K562 (cell line): Measurements from ENCODE around the gene SELENOI. TPM values are rescaled to one million over a fixed set of nuclear protein-coding genes. Genes with fewer than 3 reads are reported as not detected.
A peak's percentile ranks its signal among the peaks of the same experiment; 100 is the strongest.

Experiments
- BRF1 ChIP-seq: IDR thresholded peaks from 3 replicates; pipeline ENCODE4 v1.6.1; 2011; ENCODE audit warnings: borderline replicate concordance, mild to moderate bottlenecking; ENCODE audit not compliant: insufficient read length; ENCODE audit errors: extremely low read depth
- HINFP ChIP-seq: fragments of 450-650 bp; conservative IDR thresholded peaks from 2 replicates; pipeline ENCODE4 v1.6.1; 2016; ENCODE audit warnings: missing genetic modification characterization, low read depth, mild to moderate bottlenecking, control low read depth, missing compliant biosample characterization
- MAFF ChIP-seq: IDR thresholded peaks from 2 replicates; pipeline ENCODE4 v1.6.1; 2012; ENCODE audit warnings: low read length, improper control_type of control experiment
- MAX ChIP-seq: sonication (generic); formaldehyde crosslinking; IDR thresholded peaks from 2 replicates; pipeline ENCODE4 v1.9.0; 2022; ENCODE audit warnings: mild to moderate bottlenecking, missing genetic modification reagents
- NBN ChIP-seq: fragments of 450-650 bp; IDR thresholded peaks from 2 replicates; pipeline ENCODE4 v1.6.1; 2016; ENCODE audit warnings: low read depth, mild to moderate bottlenecking
- NUFIP1 ChIP-seq: fragments of 450-650 bp; IDR thresholded peaks from 2 replicates; pipeline ENCODE4 v1.6.1; 2018; ENCODE audit not compliant: partially characterized antibody
- PHB ChIP-seq: fragments of 250-450 bp; sonication (Bioruptor Pico); IDR thresholded peaks from 2 replicates; pipeline ENCODE4 v1.5.0; 2021
- RBM25 ChIP-seq: fragments of 200-400 bp; formaldehyde crosslinking; IDR thresholded peaks from 2 replicates; pipeline ENCODE4 v1.6.1; 2018; ENCODE audit warnings: low read length, low read depth, moderate library complexity; ENCODE audit not compliant: severe bottlenecking
- SMARCA4 ChIP-seq: fragments of 450-650 bp; IDR thresholded peaks from 2 replicates; pipeline ENCODE4 v1.6.1; 2016
- STAT6 ChIP-seq: sonication (generic); formaldehyde crosslinking; IDR thresholded peaks from 2 replicates; pipeline ENCODE4 v1.8.1; 2023; ENCODE audit warnings: mild to moderate bottlenecking, missing genetic modification reagents
- ZNF197 ChIP-seq: fragments of 200-800 bp; sonication (Bioruptor generic); IDR thresholded peaks from 2 replicates; pipeline ENCODE4 v1.6.1; 2016; ENCODE audit warnings: low read depth, missing genetic modification characterization, missing compliant biosample characterization
- ZNF311 ChIP-seq: fragments of 250-450 bp; sonication (Bioruptor Pico); IDR thresholded peaks from 2 replicates; pipeline ENCODE4 v1.4.0; 2020; ENCODE audit warnings: mild to moderate bottlenecking, moderate library complexity
- ZNF316 ChIP-seq: fragments of 450-650 bp; IDR thresholded peaks from 2 replicates; pipeline ENCODE4 v1.6.1; 2016
- ZNF395 ChIP-seq: fragments of 200-800 bp; sonication (Bioruptor generic); IDR thresholded peaks from 2 replicates; pipeline ENCODE4 v1.6.1; 2017; ENCODE audit warnings: missing genetic modification characterization, missing compliant biosample characterization
- ZNF76 ChIP-seq: fragments of 250-450 bp; sonication (Bioruptor Pico); IDR thresholded peaks from 2 replicates; pipeline ENCODE4 v1.4.0; 2020; ENCODE audit warnings: mild to moderate bottlenecking, moderate library complexity, borderline replicate concordance
- polyA plus RNA-seq, 8 experiments: library from polyadenylated mRNA; depleted of rRNA in 4 of 8; stranded (reverse) in 5 of 8; unstranded in 3 of 8; fragments of >200 nt; fragmentation: Nextera tagmentation in 2 of 8; fragmentation: Illumina TruSeq in 1 of 8; extraction: Ambion mirVana in 2 of 8; extraction: Trizol in 1 of 8; gene quantifications; 2 replicates each; pipeline versions ENCODE4 v1.2.1 to v1.2.3, GENCODE V29; 2011 to 2014; ENCODE audit warnings: inconsistent platforms in 1 of 8, missing spikeins in 1 of 8
- total RNA-seq, 7 experiments: library from RNA; depleted of rRNA in 6 of 7; stranded (reverse); fragments of >200 nt in 6 of 7; fragmentation: Illumina TruSeq in 2 of 7; extraction: Trizol in 2 of 7; gene quantifications; 2 replicates each; pipeline versions ENCODE4 v1.2.1 to v1.2.3, GENCODE V29; 2011 to 2021; ENCODE audit warnings: low replicate concordance in 1 of 7
- TF ChIP-seq, protein P1 (sequence below): fragments of 450-650 bp; IDR thresholded peaks from 2 replicates; pipeline ENCODE4 v1.6.1; 2016; ENCODE audit warnings: low read depth, mild to moderate bottlenecking, moderate library complexity
- TF ChIP-seq, protein P2 (sequence below): fragments of 450-650 bp; conservative IDR thresholded peaks from 2 replicates; pipeline ENCODE4 v1.6.1; 2016; ENCODE audit warnings: missing genetic modification characterization, low read depth, mild to moderate bottlenecking, missing compliant biosample characterization, moderate library complexity
- TF ChIP-seq, protein P3 (sequence below), 2 experiments: fragments of 250-450 bp in 1 of 2; fragments of 450-650 bp in 1 of 2; sonication (Bioruptor Pico) in 1 of 2; IDR thresholded peaks; 2 replicates each; pipeline versions ENCODE4 v1.6.1 to v1.8.0; 2016 to 2021; ENCODE audit warnings: mild to moderate bottlenecking in 2 of 2, moderate library complexity in 2 of 2, missing compliant biosample characterization in 1 of 2, missing genetic modification characterization in 1 of 2

SELENOI gene
- total and polyA plus RNA-seq, 9 of the 15 experiments (the other 6 are each of a cell fraction or from before 2014, with no cell fraction given): 9.6 to 46.9 (median 24.4) TPM

- TF ChIP-seq ZNF197 (CRISPR knock-in tag) (no peak; the same call in 1 of the 2 replicates), NBN (peak; percentile 13; the same call in 1 of the 2 replicates), ZNF316 (peak; percentile 100), STAT6 (no peak), ZNF76 (CRISPR knock-in tag) (peak; percentile 15; the same call in 1 of the 2 replicates), BRF1 (no peak), SMARCA4 (no peak), RBM25 (no peak), PHB (CRISPR knock-in tag) (no peak), MAX (CRISPR knock-in tag) (no peak), MAFF (peak; percentile 94), ZNF311 (peak; percentile 42; the same call in 1 of the 2 replicates), ZNF395 (CRISPR knock-in tag) (0 out of 2 replicates have a peak, but pooled peaks have one; percentile 0), NUFIP1 (no peak), HINFP (tag) (peak; percentile 76)
- TF ChIP-seq, protein P1, sequence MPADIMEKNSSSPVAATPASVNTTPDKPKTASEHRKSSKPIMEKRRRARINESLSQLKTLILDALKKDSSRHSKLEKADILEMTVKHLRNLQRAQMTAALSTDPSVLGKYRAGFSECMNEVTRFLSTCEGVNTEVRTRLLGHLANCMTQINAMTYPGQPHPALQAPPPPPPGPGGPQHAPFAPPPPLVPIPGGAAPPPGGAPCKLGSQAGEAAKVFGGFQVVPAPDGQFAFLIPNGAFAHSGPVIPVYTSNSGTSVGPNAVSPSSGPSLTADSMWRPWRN: no peak
- TF ChIP-seq, protein P2, sequence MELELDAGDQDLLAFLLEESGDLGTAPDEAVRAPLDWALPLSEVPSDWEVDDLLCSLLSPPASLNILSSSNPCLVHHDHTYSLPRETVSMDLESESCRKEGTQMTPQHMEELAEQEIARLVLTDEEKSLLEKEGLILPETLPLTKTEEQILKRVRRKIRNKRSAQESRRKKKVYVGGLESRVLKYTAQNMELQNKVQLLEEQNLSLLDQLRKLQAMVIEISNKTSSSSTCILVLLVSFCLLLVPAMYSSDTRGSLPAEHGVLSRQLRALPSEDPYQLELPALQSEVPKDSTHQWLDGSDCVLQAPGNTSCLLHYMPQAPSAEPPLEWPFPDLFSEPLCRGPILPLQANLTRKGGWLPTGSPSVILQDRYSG (tag): 0 out of 2 replicates have a peak, but pooled peaks have one; percentile 49
- TF ChIP-seq, protein P3, sequence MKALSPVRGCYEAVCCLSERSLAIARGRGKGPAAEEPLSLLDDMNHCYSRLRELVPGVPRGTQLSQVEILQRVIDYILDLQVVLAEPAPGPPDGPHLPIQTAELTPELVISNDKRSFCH (CRISPR knock-in tag; IDR thresholded peaks at IDR 0.05): no peak
- TF ChIP-seq, protein P3 (tag; IDR thresholded peaks at IDR 0.05): no peak
Measured at GRCh38 chr2:26411419-26411818, 65.5 kb downstream of the SELENOI start (continued).
